NT2/D1 (cell line): ENCODE measurements around the gene SHISA5.
"Not testable (repeated sequence)": the region's sequence is repeated elsewhere in the genome, so short reads cannot be mapped to it uniquely, and the experiment has no call there.

Experiments used
- DNase-seq: peaks from one replicate; pipeline ENCODE4 v3.0.0-alpha.2; 2011; ENCODE audit warnings: low read depth, low spot score
- H3K27me3 ChIP-seq: 2 replicates; pipeline ENCODE4 v1.6.0; 2011; ENCODE audit warnings: mild to moderate bottlenecking; ENCODE audit not compliant: insufficient read length, insufficient read depth
- H3K36me3 ChIP-seq: 2 replicates; pipeline ENCODE4 v1.6.1; 2011; ENCODE audit warnings: mild to moderate bottlenecking, low read length, mixed read lengths; ENCODE audit not compliant: insufficient read depth, insufficient read length
- H3K4me1 ChIP-seq: 2 replicates; pipeline ENCODE4 v1.5.1; 2011; ENCODE audit not compliant: insufficient read depth, insufficient read length
- H3K4me3 ChIP-seq: 2 replicates; pipeline ENCODE4 v1.5.1; 2011; ENCODE audit warnings: low read depth; ENCODE audit not compliant: insufficient read length
- H3K9ac ChIP-seq: 2 replicates; pipeline ENCODE4 v1.6.0; 2011; ENCODE audit warnings: low read depth; ENCODE audit not compliant: insufficient read length
- H3K9me3 ChIP-seq: 2 replicates; pipeline ENCODE4 v1.5.1; 2011; ENCODE audit warnings: mild to moderate bottlenecking, low read length; ENCODE audit not compliant: insufficient read depth
- SUZ12 ChIP-seq: IDR thresholded peaks from 2 replicates; pipeline ENCODE4 v1.6.1; 2011; ENCODE audit not compliant: insufficient read length, insufficient read depth; ENCODE audit errors: extremely low read depth
- YY1 ChIP-seq: IDR thresholded peaks from 2 replicates; pipeline ENCODE4 v1.6.1; 2011; ENCODE audit not compliant: insufficient read length, insufficient read depth
- ZNF274 ChIP-seq: IDR thresholded peaks from 2 replicates; pipeline ENCODE4 v1.6.1; 2011; ENCODE audit warnings: mild to moderate bottlenecking, low read depth, low read length

The SHISA5 gene

GRCh38 chr3:48464713-48465221 lies 39.2 kb downstream of the SHISA5 start:
- Histone ChIP-seq H3K9ac (peak overlapping the region; percentile 52), H3K9me3 (no peaks in the 10 kb centered on the region), H3K4me1 (peaks cover 35% of the 10 kb centered on the region), H3K36me3 (peaks cover 91% of the 10 kb centered on the region), H3K27me3 (no peaks in the 10 kb centered on the region), H3K4me3 (no peak overlapping the region)
- TF ChIP-seq YY1 (no peak), ZNF274 (no peak), SUZ12 (no peak)
- DNase-seq: no peak

GRCh38 chr3:48463703-48464102 lies 40.3 kb downstream of the SHISA5 start:
- peaks cover 92% of the 10 kb centered on the region for H3K36me3 ChIP-seq
- no peaks in the 10 kb centered on the region for H3K9me3 ChIP-seq
- TF ChIP-seq SUZ12: no peak
- no peak for TF ChIP-seq ZNF274
- no peak for TF ChIP-seq YY1
- H3K9ac ChIP-seq: no peak overlapping the region
- H3K4me3 ChIP-seq: no peak overlapping the region
- no peak for DNase-seq
- H3K4me1 ChIP-seq: peaks cover 26% of the 10 kb centered on the region
- H3K27me3 ChIP-seq: no peaks in the 10 kb centered on the region

- peaks cover 89% of the 10 kb centered on the region for H3K36me3 ChIP-seq
These were observed 42.2 kb downstream of the SHISA5 start for GRCh38 chr3:48461767-48462166.

GRCh38 chr3:48460517-48460902 lies 43.5 kb downstream of the SHISA5 start:
- Histone ChIP-seq H3K4me3 (no peak overlapping the region), H3K27me3 (no peaks in the 10 kb centered on the region), H3K4me1 (peaks cover 5% of the 10 kb centered on the region), H3K9ac (no peak overlapping the region), H3K36me3 (peaks cover 88% of the 10 kb centered on the region), H3K9me3 (no peaks in the 10 kb centered on the region)
- no peak for DNase-seq
- TF ChIP-seq ZNF274: no peak
- no peak for TF ChIP-seq SUZ12
- no peak for TF ChIP-seq YY1

More at GRCh38 chr3:48461767-48462166, 42.2 kb downstream of the SHISA5 start:
- H3K4me1 ChIP-seq: peaks cover 16% of the 10 kb centered on the region
- not testable (repeated sequence) for H3K4me3 ChIP-seq, H3K9ac ChIP-seq, H3K27me3 ChIP-seq, H3K9me3 ChIP-seq, DNase-seq

- H3K9me3 ChIP-seq: no peaks in the 10 kb centered on the region
- no peak for TF ChIP-seq YY1
- TF ChIP-seq ZNF274: no peak
- no peak for TF ChIP-seq SUZ12
- no peak overlapping the region for H3K4me3 ChIP-seq
- H3K9ac ChIP-seq: no peak overlapping the region
- no peaks in the 10 kb centered on the region for H3K27me3 ChIP-seq
- H3K4me1 ChIP-seq: no peaks in the 10 kb centered on the region
- H3K36me3 ChIP-seq: peaks cover 88% of the 10 kb centered on the region
- DNase-seq: no peak
These were observed 44.0 kb downstream of the SHISA5 start for GRCh38 chr3:48459773-48460516.

GRCh38 chr3:48459331-48459730 lies 44.6 kb downstream of the SHISA5 start:
- H3K9me3 ChIP-seq: no peaks in the 10 kb centered on the region
- H3K27me3 ChIP-seq: no peaks in the 10 kb centered on the region

GRCh38 chr3:48456456-48456855 lies 47.5 kb downstream of the SHISA5 start:
- Histone ChIP-seq H3K4me3 (no peak overlapping the region), H3K9me3 (no peaks in the 10 kb centered on the region), H3K9ac (no peak overlapping the region), H3K4me1 (no peaks in the 10 kb centered on the region), H3K36me3 (peaks cover 92% of the 10 kb centered on the region), H3K27me3 (no peaks in the 10 kb centered on the region)
- DNase-seq: no peak
- TF ChIP-seq YY1: no peak
- no peak for TF ChIP-seq SUZ12
- TF ChIP-seq ZNF274: no peak

More at GRCh38 chr3:48459331-48459730, 44.6 kb downstream of the SHISA5 start:
- H3K4me1 ChIP-seq: no peaks in the 10 kb centered on the region
- DNase-seq: no peak
- peaks cover 85% of the 10 kb centered on the region for H3K36me3 ChIP-seq
- TF ChIP-seq YY1: no peak
- no peak for TF ChIP-seq SUZ12
- TF ChIP-seq ZNF274: no peak
- H3K9ac ChIP-seq: no peak overlapping the region
- no peak overlapping the region for H3K4me3 ChIP-seq
